HFFc6 (cell line): ENCODE measurements around the gene FADS6. TPM values are rescaled to one million over a fixed set of nuclear protein-coding genes. Genes with fewer than 3 reads are reported as not detected.

ENCODE experiments used
- DNase-seq: peaks from one replicate; pipeline ENCODE4 v3.0.0-alpha.2; 2018
- H3K27ac Mint-ChIP-seq: 2 replicates; pipeline ENCODE4 v1.8.0; 2020; ENCODE audit warnings: mild to moderate bottlenecking, mixed read lengths
- H3K27me3 Mint-ChIP-seq: 2 replicates; pipeline ENCODE4 v1.8.0; 2021; ENCODE audit warnings: mild to moderate bottlenecking, moderate library complexity, mixed read lengths; ENCODE audit not compliant: insufficient read depth
- H3K36me3 Mint-ChIP-seq: 2 replicates; pipeline ENCODE4 v1.8.0; 2021; ENCODE audit warnings: low read depth, mixed read lengths
- H3K4me1 Mint-ChIP-seq: 2 replicates; pipeline ENCODE4 v1.8.0; 2020; ENCODE audit warnings: low read depth, mixed read lengths
- H3K4me3 Mint-ChIP-seq: 2 replicates; pipeline ENCODE4 v1.8.0; 2020; ENCODE audit warnings: mild to moderate bottlenecking, moderate library complexity, mixed read lengths
- H3K9me3 Mint-ChIP-seq: 2 replicates; pipeline ENCODE4 v1.8.0; 2020; ENCODE audit warnings: mild to moderate bottlenecking, mixed read lengths
- total RNA-seq, 6 experiments: library from RNA; stranded (reverse); fragmentation: NEBNext Ultra II Directional; extraction: Animal tissue kit (Norgen Biotek cat#: 25700); gene quantifications; 2 replicates in 1 of 6; 3 replicates in 5 of 6; pipeline ENCODE4 v1.2.3, GENCODE V29; 2021
- TF ChIP-seq, protein P1 (sequence below): fragments of 200-600 bp; sonication (generic); IDR thresholded peaks from 2 replicates; pipeline ENCODE4 v1.5.0; 2021; ENCODE audit warnings: antibody characterized with exemption, mild to moderate bottlenecking

FADS6 gene
- total RNA-seq, 6 experiments from 2014 or later = not detected

DNA sequence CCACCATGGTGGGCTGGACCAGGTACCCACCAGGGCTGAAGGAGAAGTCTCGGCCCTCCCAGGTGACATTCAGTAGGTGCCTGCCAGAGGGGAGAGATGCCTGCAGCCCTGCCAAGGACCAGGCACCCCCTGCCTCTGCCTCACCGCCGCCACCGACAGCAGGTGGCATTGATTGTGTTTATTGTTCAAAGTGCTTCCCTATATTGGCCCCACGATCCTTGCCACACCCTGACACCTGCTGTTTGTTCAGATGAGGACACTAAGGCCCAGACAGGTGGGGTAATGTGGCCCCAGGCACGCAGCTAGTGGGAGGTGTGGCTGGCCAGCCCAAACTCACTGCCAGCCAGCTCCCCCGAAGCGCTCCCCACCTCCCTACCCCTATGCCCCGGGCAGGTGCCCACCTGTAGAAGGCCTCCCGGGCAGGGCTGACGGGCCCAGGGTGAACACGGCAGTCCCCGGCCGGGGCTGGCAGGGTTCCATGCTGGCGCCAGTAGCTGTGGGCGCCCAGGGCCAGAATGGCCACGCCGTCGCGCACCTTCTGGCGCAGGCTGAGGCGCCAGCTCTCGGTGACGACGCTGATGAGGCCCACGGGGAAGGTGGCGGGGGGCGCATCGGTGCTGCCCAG, 41.7 kb downstream of the FADS6 start:
- DNase-seq = no peak
- H3K9me3 Mint-ChIP-seq = no peaks in the 10 kb centered on the region
- no peaks in the 10 kb centered on the region for H3K36me3 Mint-ChIP-seq
- TF ChIP-seq, protein P1, sequence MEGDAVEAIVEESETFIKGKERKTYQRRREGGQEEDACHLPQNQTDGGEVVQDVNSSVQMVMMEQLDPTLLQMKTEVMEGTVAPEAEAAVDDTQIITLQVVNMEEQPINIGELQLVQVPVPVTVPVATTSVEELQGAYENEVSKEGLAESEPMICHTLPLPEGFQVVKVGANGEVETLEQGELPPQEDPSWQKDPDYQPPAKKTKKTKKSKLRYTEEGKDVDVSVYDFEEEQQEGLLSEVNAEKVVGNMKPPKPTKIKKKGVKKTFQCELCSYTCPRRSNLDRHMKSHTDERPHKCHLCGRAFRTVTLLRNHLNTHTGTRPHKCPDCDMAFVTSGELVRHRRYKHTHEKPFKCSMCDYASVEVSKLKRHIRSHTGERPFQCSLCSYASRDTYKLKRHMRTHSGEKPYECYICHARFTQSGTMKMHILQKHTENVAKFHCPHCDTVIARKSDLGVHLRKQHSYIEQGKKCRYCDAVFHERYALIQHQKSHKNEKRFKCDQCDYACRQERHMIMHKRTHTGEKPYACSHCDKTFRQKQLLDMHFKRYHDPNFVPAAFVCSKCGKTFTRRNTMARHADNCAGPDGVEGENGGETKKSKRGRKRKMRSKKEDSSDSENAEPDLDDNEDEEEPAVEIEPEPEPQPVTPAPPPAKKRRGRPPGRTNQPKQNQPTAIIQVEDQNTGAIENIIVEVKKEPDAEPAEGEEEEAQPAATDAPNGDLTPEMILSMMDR = no peak
- H3K4me1 Mint-ChIP-seq = no peaks in the 10 kb centered on the region
- H3K27me3 Mint-ChIP-seq = peaks cover 43% of the 10 kb centered on the region
- H3K4me3 Mint-ChIP-seq = no peak overlapping the region
- H3K27ac Mint-ChIP-seq = no peak overlapping the region

DNA sequence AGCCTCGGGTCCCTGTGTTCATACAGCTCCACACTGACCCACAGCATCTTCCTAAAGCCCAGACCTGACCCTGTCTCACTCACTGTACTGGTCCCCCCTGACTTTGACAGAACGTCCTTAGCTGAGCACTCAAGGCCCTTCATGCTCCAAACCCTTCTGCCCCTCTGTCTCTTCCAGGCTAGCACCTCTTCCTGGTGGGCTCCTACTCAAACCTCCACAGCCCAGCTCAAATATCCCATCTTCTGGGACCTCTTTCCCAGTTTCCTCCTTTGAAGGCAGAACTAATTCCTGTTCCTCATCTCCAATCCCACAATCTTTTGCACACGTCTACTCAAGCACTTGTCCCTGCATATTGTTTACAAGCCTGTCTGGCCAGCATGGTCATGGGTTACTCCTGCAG, 42.5 kb downstream of the FADS6 start:
- H3K27me3 Mint-ChIP-seq = peaks cover 37% of the 10 kb centered on the region
- DNase-seq = no peak
- H3K27ac Mint-ChIP-seq = no peak overlapping the region
- no peaks in the 10 kb centered on the region for H3K36me3 Mint-ChIP-seq
- H3K4me1 Mint-ChIP-seq = no peaks in the 10 kb centered on the region
- H3K4me3 Mint-ChIP-seq = no peak overlapping the region
- TF ChIP-seq, protein P1 = no peak
- H3K9me3 Mint-ChIP-seq = no peaks in the 10 kb centered on the region

DNA sequence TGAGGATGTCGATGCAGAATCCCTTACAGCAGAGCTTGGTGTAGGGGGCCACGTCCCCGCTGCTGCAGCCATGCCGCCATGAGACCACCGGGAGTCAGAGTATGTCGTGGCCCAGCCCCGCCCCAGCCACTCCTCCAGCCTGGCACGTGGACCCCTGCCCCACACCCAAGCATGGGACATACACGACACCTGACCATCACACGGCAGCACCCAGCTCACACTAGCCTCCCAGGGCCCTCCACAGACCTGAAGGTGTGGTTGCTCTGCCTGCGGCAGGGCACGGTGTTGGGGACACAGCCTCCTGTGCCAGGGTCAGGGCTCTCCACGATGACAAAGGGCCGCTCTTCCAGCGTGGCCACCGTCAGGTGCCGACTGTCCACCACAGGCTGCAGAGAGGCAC, 43.1 kb downstream of the FADS6 start:
- Mint-ChIP-seq H3K9me3 (no peaks in the 10 kb centered on the region), H3K27me3 (peaks cover 31% of the 10 kb centered on the region), H3K4me1 (no peaks in the 10 kb centered on the region), H3K27ac (no peak overlapping the region), H3K36me3 (no peaks in the 10 kb centered on the region), H3K4me3 (no peak overlapping the region)
- no peak for DNase-seq
- TF ChIP-seq, protein P1 = no peak

DNA sequence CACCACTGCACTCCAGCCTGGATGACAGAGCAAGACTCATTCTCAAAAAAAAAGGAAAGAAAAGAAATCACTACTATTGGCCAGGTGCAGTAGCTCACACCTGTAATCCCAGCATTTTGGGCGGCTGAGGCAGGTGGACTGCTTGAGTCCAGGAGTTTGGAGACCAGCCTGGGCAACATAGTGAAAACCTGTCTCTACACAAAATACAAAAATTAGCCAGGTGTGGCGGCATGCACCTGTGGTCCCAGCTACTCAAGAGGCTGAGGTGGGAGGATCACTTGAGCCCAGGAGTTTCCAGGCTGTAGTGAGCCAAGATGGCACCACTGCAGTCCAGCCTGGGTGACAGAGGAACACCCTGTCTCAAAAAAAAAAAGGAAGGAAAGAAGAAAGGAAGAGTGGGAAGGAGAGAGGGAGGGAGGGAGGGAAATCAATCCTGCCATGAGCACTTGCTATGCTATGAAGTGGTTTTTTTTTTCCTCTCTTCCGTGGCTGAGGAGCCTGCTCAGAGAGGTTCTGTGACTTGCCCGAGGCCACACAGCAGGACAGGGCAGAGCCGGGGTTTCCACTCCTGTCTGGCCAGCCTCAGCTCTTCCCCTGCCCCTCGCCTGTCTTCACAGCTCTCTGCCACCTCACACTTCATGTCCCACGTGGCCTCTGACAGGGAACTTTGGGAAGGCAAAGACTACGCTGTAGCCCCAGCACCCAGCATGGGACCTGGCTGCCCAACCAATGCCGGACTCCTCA, 44.6 kb downstream of the FADS6 start:
- Mint-ChIP-seq H3K4me1 (no peaks in the 10 kb centered on the region), H3K27me3 (peaks cover 23% of the 10 kb centered on the region), H3K27ac (no peak overlapping the region), H3K36me3 (no peaks in the 10 kb centered on the region), H3K9me3 (no peaks in the 10 kb centered on the region), H3K4me3 (no peak overlapping the region)
- TF ChIP-seq, protein P1 = no peak
- DNase-seq = no peak

DNA sequence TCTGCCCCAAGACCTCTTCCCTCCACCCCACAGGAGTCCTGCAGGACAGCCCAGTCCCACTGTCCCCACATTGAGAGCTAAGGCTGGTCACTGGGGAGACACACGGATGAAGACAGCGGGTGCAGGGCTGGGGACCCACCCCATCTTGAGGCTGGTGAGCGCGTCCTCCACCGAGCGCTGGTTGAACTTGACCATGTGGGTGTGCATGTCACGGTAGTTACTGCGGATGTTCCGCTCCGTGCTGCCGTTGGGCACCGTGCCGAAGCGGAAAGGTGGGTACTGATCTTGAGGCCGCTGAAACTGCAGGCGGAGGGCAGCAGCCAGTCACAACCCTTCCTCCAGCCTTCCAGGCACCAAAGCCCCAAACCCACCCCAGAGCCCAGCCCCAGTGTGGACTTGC, 46.8 kb downstream of the FADS6 start:
- Mint-ChIP-seq H3K27ac (no peak overlapping the region), H3K9me3 (no peaks in the 10 kb centered on the region), H3K4me3 (no peak overlapping the region), H3K27me3 (peaks cover 13% of the 10 kb centered on the region), H3K36me3 (no peaks in the 10 kb centered on the region), H3K4me1 (peaks cover 5% of the 10 kb centered on the region; the same call in 1 of the 2 replicates)
- TF ChIP-seq, protein P1 = no peak
- no peak for DNase-seq
